GM21786 (cell line): ENCODE measurements around the gene TYW1.
"Not testable (repeated sequence)": the region's sequence is repeated elsewhere in the genome, so short reads cannot be mapped to it uniquely, and the experiment has no call there.

ENCODE experiments used
- ATAC-seq: cut with Tn5 transposase; IDR thresholded peaks from one replicate; pipeline ENCODE4 v1.9.1; 2021; ENCODE audit not compliant: unreplicated experiment

Gene TYW1

DNA sequence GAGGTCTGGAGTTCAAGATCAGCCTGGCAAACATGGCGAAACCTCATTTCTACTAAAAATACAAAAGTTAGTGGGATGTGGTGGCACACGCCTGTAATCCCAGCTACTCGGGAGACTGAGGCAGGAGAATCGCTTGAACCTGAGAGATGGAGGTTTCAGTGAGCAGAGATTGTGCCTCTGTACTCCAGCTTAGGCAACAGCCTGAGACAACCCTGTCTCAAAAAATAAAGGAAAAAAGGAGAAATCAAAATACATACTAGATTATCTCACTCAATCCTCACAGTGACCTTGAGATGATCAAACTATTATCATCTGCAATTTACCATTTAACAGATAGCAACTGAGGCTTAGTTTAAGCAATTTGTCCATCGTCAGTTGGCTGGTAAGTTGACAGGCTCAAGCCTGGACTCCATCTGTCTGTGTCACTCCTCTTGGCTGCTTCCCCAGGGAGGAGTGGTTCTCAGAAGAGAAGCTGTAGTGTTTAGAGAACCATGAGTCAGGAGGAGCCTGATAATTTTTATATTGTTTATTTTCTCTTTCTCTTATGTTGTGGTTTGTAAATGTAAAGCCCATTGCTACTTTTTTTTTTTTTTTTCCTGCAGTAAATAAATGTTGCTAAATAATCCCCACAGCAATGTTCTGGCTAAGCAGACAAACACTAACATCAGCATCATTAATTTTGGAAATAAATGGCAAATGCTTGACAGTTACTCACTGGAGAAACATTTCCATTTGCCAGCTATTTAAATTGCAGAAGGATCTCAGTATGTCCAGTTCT lies 46.3 kb downstream of the TYW1 start:
- not testable (repeated sequence) for ATAC-seq

DNA sequence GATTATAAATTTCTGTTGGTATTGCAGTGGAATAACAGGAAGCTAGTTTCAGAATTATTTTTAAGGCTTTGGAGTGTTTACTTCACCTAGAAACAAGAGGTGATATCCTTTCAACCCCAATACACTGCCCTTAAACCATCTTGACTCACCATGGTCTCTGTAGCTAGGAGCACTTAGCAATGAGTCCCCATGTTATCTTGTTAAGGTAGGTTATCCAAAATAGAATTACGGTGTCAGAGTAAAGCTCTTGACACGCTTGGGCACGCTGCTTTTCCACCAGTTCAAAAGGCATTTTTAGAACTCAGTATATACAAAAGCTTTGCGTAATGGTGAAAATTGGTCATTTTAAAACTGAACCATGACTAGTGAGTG lies 46.9 kb downstream of the TYW1 start:
- ATAC-seq: not testable (repeated sequence)

DNA sequence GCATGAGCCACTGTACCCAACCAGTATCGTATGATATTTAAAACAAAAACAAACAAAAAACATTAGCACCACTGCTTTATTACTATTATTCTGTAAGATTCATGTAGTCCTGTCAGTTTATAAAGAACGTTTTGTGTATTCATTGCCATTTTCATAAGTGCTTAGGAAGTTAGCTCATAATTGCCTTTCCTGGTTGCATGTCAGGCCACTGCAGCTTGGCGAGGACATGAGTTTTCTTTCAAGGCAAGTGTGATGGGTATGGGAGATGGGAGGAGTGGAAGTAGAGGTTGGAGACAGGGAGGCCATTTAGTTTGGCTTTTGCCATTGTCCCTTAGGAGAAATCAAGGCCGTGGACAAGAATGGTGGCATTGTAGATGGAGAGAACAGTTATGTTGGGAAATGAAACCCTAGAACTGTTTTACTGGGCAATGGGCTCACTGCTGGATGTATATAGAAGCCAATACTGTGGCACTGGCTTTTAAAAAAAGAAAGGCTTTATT lies 48.9 kb downstream of the TYW1 start:
- no peak for ATAC-seq

DNA sequence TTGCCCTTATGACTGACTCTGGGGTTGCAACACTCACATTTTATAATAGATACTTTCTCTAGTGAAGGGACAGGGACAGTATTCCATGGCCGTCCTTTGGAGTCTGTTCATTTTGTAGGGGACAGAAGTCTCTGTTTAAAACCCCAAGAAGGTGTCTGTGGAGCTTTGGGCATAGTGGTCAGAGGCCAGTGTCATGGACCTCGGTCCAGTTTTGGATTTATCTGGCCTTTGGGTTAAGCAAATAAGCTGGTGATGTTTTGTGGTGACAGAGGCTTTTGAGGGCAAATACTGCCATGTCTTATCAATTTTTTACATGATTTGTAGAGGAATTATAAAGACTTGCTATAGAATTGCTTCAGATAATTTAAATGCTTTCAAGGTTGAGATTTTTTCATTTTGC lies 50.2 kb downstream of the TYW1 start:
- not testable (repeated sequence) for ATAC-seq

DNA sequence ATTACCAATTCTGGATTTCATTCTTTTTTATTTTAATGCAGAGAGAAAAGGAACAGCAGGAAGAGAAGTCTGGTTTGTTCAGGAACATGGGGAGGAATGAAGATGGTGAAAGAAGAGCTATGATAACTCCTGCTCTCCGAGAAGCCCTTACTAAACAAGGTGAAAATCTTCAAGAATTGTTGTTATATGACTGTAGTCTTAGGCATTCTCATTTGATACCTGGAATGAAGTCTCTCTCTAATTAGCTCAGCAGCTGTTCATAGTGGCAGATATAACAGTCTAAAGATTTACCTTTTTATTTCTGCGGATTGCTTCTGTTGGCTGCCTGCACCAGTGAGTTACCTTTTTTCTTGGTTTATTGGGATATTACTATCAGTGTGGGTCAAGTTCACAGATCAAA lies 53.3 kb downstream of the TYW1 start:
- ATAC-seq: not testable (repeated sequence)

DNA sequence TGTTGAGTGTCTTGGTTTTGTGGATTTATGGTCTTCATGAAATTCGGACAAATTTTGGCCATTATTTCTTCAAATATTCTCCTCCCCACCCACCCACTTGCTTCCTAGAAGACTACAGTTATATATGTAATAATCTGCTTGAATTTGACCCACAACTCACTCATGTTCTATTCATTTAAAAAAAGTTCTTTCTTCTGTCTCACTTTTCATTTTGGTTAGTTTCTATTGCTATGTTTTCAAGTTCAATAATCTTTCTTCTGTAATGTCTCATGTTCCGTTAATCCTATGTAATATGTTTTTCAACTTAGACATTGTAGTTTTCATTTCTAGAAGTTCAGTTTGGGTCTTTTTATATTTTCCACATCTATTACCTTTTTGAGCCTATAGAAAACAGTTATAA lies 55.5 kb downstream of the TYW1 start:
- ATAC-seq: not testable (repeated sequence)

DNA sequence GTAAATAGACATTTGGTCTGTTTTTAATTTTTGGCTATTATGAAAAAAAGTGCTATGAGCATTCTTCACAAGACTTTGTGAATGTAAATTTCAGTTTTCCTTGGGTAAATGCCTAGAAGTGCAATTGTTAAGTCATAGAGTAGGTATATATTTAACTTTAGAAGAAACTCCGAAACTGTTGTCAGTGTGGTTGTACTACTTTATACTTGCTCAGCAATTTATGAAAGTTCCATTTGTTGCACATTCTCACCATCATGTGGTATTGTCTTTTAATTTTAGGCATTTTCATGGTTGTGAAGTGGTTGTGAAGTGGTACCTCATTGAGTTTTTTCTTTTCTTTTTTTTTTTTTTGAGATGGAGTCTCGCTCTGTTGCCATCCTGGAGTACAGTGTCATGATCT lies 60.0 kb downstream of the TYW1 start:
- ATAC-seq: no peak

DNA sequence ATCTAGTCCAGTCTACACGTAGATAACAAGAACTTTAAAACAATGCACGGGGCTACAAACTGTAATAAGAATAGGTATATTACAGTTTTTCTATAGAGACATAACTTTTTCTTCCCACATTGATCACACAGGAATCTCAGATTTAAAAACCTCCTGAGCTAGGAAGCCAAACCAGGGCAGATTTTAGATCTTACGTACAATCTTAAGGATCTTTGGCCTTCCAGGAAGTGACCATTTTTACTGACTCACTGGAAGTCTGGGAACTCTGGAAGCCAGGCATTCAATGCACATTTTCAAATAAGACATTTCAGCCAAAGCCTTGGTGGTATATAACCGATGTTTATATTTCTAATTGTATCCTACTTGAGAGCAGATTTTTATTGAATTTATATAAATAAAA lies 64.7 kb downstream of the TYW1 start:
- ATAC-seq: not testable (repeated sequence)

DNA sequence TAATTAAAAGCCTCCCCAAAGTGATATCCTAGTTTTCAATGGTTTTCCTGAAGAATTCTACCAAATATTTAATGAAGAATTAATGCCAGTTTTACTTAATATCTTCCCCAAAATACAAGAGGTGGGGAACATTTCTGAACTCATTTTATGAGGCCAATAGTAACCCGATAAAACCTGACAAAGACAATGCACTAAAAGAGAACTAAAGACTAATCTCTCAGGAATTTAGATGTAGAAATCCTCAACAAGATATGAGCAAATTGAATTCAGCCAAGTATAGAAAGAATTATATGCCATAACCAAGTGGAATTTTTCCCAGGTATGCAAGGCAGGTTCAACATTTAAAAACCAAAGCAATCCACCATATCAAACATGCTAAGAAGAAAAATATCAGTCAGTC lies 66.2 kb downstream of the TYW1 start:
- not testable (repeated sequence) for ATAC-seq

DNA sequence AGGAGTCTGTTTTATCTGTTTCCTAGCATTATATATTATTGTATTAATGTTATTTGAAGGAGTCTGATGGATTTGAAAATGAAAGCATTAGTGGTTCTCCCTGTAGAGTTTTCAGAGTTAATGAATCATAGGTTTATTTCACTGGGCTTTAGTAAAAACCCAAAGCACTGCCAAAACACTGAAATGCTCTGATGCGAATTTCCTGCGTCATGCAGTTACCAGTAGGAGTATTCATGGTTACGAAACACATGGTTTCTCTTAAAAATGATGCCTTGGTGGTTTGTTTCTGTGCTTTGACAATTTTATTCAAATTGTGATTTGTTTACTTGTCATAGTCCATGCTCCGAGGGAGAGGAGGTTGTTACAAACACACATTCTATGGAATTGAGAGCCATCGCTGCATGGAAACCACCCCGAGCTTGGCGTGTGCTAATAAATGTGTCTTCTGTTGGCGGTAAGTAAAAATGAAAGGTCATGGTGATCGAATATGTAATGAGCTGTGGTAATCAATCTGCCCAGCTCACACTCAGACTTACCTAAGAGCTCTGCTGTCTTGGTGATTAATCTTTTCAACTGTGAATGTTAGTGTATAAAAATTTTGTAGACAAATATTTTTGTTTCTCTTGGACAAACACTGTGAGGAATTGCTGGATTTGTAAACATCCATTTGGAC lies 70.5 kb downstream of the TYW1 start:
- not testable (repeated sequence) for ATAC-seq

DNA sequence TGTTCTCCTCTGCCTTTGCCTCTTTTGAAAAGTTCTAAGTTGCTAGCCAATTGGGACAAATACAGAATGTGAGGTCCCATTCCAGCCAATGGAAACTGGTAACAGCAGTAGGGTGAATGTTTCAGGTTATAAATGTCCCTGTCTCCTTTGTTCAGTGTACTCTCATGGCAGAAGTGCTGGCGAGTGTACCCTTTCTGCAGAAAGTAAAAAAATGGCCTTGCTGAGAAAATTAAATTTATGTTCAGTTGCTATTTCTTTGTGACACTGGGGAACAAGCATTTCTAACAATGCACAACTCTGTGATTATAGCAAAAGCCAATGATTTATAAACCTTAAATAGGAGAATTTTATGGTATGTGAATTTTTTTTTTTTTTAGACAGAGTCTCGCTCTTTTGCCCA lies 79.5 kb downstream of the TYW1 start:
- not testable (repeated sequence) for ATAC-seq

DNA sequence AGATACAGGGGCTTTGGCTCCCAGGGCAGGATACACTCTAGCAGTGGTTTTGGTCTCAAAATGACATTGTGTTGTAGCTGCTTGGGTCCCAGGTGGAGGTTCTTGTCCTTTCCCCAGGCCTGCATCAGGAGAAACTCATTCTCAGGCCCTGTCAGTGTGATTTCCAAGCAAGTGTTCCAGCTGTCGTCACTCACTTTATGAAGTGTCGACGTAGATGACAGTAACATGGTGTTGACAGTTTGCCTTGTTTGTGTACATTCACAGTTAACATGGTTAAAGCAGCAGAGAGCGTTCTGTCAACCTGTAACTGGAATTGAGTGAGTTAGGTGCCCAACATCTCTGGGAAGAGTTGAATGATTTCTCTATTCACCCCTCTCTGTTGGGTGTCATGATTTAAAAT lies 86.2 kb downstream of the TYW1 start:
- ATAC-seq: not testable (repeated sequence)

DNA sequence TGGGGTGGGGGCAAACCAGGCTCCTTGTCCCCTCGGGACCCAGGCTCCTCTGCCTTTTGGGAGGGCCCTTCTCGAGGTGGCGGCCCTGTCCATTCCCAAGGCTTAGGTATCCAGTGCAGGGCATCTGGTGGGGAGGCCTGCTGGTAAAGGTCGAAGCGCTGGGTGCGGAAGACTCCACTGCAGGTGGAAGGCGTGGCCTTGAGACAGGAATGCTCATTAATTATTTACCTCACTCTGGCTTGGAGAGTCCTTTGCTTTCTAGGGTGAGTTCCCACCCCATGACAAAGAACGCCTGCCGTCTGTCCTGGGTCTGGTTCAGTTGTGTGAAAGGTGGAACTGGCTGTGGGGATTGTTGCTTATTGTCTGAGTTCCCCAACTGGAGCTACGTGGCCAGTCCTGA lies 92.6 kb downstream of the TYW1 start:
- not testable (repeated sequence) for ATAC-seq

DNA sequence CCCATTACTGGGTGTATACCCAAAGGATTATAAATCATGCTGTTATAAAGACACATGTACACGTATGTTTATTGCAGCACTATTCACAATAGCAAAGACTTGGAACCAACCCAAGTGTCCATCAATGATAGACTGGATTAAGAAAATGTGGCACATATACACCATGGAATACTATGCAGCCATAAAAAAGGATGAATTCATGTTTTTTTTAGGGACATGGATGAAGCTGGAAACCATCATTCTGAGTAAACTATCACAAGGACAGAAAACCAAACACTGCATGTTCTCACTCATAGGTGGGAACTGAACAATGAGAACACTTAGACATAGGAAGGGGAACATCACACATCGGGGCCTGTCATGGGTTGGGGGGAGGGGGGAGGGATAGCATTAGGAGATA lies 94.4 kb downstream of the TYW1 start:
- ATAC-seq: not testable (repeated sequence)

DNA sequence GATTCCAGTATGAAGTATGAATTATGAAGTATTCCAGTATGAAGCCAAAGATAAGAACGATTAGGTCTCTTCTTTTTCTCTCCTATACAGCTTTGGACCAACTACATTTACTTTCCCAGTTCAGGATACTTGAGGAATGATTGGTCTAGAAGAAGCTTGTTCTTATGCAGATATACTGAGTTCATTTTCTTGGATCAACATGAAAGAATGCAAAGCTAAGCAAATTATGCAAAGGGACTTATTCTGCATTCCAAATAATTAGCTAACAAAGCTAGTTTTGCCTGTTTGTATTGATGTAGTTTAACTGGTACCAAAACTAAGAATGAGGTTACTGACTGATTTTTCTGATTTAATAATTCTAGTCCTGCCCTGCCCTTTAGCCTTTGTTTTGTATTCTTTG lies 101.4 kb downstream of the TYW1 start:
- ATAC-seq: not testable (repeated sequence)

DNA sequence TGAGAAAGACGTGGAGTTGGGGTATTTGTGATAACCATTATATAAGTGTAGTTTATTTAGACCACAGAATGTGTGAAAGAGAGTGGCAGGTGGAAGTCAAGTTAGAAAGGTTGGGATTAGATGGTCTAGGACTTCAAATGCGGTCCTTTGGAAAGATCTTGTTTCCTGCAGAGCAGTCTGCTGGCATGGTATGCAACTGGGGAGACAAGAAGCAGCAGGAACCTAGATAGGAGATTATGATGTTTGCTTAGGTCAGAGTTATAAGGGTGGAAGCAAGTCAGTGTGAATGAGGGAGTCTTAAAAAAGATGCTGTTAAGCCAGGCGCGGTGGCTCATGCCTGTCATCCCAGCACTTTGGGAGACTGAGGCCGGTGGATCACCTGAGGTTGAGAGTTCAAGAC lies 102.8 kb downstream of the TYW1 start:
- not testable (repeated sequence) for ATAC-seq

DNA sequence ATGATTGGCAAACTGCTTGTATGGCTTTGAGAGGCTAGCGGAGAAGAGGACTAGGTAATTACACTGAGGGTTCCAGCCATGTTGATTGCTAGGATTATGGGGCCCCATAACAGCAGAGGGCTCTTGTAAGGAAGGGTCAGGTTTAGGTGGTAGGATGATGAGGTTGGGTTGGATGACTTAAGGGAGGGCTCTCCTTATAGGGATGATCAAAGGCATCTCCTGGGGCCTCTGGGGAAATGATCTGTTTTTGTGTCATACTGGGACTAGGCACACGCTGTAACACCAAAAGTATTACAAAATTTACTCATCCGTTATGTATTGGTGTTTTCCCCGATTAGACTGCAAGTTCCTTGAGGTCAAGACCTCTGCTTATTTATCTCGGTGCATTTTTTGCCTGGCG lies 103.4 kb downstream of the TYW1 start:
- ATAC-seq: not testable (repeated sequence)

DNA sequence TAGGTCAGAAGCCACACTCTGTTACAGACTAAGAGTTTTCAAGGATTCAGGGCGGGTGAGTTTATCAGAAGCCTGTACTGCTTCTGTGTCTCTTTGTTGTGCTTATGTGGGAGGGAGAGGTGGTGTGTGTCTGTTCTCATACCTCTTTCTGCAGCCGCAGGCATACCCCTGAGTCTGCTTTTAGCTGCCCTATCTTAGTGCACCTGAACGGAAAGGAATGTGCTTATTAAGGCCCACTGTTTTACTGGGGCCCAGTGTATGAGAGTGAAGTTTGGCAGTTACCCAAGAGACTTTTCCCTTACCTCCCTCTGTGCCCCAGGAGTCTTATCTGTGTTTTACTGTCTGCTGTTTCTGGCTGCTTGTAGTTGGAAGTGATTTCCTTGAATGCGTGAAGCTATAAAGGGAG lies 104.3 kb downstream of the TYW1 start:
- ATAC-seq: no peak

DNA sequence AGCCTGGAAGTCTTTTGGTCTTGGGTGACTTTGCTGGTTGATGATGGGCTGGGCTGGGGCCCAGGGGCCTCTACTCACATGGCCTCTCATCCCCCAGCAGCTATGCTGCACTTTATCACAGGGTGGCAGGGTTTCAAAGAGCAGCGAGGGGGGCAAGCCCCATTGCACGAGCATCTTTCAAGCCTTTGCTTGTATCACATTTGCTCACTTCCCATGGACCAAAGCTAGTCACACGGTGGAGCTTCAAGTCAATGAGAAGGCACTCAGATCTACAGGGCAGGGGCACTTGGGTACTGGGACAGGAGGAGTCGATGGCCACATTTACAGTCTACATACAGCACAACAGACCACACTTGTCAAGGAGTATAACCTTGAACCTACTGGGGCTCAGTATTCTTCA lies 108.3 kb downstream of the TYW1 start:
- not testable (repeated sequence) for ATAC-seq

DNA sequence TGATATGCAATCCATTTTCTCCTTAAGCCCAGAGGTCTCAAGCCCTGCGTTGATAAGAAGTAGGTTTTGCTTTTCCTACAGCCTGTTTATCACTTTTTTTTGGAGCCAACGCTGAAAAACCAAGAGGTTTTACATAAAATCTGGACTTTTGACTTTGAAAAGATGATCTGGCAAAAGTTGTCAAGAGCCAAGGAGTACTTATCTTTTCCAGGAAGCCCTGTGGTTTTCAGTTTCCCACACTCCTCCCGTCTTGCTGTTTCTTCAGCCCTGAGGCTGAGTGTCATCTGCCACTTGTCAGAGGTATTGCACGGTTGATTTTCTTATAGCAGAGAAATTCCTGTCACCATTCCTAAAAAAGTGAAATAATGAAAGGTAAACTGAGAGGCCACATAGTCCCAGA lies 108.7 kb downstream of the TYW1 start:
- no peak for ATAC-seq

DNA sequence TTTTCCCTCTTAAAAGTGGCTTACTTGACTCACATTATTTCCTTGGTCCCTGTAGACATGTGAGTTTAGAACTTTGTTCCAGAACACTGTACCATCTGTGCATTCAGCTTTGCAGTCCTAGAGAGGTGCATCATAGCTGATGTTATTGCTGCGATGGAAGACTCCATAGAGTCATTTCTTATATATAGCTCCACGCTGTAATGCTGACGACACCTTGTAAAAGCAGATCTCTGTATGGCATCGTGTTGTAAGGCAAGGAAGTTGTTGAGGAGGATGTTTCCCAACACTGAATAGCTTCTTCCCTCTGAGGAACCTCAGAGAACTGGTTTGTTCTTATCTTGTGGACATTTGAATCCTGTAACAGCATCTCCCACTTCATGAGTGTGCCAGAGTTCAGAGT lies 109.6 kb downstream of the TYW1 start:
- ATAC-seq: not testable (repeated sequence)

DNA sequence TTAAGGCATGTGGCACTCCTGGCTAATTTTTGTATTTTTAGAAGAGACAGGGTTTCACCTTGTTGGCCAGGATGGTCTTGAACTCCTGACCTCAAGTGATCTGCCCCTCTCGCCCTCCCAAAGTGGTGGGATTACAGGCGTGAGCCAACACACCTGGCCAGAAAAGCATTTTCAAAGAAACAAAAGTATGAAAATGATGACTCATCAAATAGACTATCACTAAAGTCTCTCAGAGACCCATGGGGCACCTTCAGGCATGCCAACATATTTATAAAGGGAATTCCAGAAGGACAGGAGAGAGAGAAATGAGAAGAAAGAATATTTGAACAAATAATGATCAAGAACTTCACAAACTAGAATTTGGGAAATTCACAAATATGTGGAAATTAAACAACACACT lies 114.7 kb downstream of the TYW1 start:
- ATAC-seq: not testable (repeated sequence)
